ENCODE results near the gene LGALS9C. TPM values are rescaled to one million over a fixed set of nuclear protein-coding genes. Genes with fewer than 3 reads are reported as not detected.
"Not testable (repeated sequence)": the region's sequence is repeated elsewhere in the genome, so short reads cannot be mapped to it uniquely, and the experiment has no call there.

Gene LGALS9C
- polyA plus RNA-seq, 3 donors from 2014 or later: 15.0 to 23.7 (median 17.0) TPM

DNA sequence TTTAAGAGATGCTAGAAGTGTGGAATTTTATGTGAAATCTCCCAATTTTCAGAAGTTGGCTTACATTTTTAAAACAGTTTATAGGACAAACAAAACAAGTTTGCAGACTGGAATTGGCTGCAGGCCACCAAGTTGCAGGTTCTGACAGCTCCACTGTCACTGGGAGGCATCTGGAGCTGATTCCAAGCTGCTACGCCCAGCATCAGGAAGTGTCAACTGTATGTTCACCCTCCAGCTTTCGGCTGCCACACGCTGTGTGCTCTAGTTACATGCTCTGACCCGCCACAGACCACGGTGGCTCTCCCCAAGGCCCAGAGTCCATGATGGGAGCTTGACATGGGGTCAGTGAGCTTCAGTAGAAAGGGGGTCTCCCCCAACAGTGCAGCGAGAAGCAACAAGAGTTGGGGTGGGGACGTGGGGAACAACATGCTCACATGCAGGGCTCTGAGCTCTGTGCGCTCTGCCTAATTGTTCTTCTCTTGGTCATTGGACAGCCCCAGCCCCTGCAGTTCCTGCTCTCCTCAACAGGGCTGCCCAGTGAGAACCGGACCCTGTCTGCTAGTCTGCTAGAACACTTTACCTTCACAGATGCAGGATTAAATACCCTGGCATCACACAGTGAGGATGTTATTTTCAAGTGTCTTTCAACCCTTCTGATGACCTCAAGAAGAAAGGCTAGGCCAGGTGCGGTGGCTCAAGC, 8.0 kb upstream of the LGALS9C start:
- H3K36me3 Mint-ChIP-seq; H3K27ac Mint-ChIP-seq; H3K9me3 Mint-ChIP-seq; H3K4me3 Mint-ChIP-seq; H3K27me3 Mint-ChIP-seq (ENCODE audit: low read depth in 3 of 3); H3K4me1 Mint-ChIP-seq; DNase-seq: not testable (repeated sequence)

DNA sequence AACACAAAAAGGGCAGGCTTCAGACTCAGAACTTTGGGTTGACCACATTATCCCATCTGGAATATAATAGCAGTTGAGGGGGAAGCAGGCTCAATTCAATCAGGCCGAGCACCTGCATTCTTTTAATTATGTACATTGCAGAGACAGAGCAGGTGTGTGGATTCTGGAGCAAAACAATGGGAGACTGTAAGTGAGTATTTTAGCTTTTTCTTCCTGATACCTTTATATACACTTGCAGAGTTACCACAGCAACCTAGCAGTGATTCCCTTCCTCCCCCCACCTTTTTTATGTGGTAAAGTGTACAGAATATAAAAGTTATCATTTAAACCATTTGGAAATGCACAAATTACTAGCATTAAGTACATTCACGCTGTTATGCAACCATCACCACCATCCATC, 6.8 kb upstream of the LGALS9C start:
- not testable (repeated sequence) for H3K27me3 Mint-ChIP-seq (ENCODE audit: low read depth in 3 of 3); H3K36me3 Mint-ChIP-seq; DNase-seq; H3K9me3 Mint-ChIP-seq; H3K4me3 Mint-ChIP-seq
- Mint-ChIP-seq H3K4me1 (peaks cover 4 to 11% of the 10 kb centered on the region in 2 donors), H3K27ac (peak overlapping the region in 1 of 6 donors; percentile 30)

DNA sequence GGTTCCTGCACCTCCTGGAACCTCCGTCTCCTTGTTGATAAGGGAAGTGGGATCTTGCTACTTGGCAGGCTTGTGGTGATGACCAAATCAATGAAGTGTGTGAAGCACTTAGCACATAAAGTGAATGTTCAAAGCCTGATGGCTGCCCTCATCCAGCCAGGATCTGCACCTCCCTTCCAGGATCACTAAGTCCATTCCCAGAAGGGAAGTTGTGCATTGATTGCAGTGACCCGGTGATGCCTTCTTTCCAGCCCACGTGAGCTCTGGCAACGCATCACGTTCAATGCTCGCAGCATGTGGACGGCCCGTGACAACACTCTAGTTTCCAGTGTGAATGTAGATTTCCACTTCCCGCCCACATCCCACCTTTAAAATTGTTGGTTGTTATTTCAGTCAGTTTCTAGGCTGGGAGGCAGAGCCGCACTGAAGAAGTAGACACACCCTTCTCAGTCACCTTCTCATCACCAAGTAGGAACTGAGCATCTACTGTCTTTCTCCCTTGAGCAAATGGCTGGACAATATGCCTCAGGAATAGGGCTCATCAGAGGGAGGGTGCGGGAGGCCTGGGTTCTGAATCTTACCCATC, 6.2 kb upstream of the LGALS9C start:
- peaks cover 6 to 11% of the 10 kb centered on the region in 2 donors for H3K4me1 Mint-ChIP-seq
- H3K9me3 Mint-ChIP-seq; H3K27me3 Mint-ChIP-seq (ENCODE audit: low read depth in 3 of 3); H3K4me3 Mint-ChIP-seq; H3K36me3 Mint-ChIP-seq; DNase-seq; H3K27ac Mint-ChIP-seq: not testable (repeated sequence)

DNA sequence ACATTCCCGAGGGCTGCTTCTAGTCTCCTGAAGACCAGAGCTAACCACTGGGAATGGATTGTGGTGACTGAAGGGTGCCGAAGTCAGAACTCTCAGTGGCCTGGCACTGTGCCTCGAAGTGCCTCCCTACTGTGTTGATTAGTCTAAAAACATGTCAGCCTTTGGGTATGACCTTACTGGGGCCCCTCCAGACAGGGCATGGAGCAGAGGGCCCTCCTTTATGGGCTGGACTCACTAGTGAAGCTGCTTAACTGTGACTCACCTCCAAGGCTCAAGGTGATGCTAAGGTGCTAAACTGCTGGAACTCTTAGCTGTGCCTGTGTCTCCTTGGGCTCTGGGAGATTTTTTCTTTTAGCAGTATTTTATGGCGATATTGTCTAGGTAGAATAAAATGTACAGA, 2.6 kb upstream of the LGALS9C start:
- DNase-seq; H3K27me3 Mint-ChIP-seq (ENCODE audit: low read depth in 3 of 3); H3K4me3 Mint-ChIP-seq; H3K36me3 Mint-ChIP-seq; H3K9me3 Mint-ChIP-seq: not testable (repeated sequence)
- Mint-ChIP-seq H3K27ac (peak overlapping the region in 3 of 6 donors; percentile 87 to 95 (median 89)), H3K4me1 (peaks cover 6 to 21% of the 10 kb centered on the region in 2 donors)

DNA sequence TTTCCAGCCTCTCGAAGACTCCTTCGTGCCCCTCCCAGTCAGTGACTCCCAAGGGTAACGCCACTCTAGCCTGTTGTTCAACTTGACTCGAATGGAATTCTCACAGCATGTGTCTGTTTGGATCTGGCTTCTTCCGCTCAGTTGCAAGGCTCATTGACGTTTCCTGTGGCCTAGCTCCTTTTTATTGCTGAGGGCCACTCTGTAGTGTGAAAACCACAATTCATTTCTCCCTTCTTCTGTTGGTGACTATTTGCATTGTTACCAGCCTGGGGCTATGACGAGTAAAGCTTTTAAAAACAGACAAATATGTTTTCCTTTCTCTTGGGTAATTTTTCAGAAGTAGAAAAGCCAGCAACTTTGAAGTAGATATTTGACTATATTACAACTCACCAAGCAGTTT, 1.8 kb upstream of the LGALS9C start:
- not testable (repeated sequence) for H3K36me3 Mint-ChIP-seq; H3K9me3 Mint-ChIP-seq; H3K27me3 Mint-ChIP-seq (ENCODE audit: low read depth in 3 of 3)
- H3K4me3 Mint-ChIP-seq: peak overlapping the region in 4 of 5 donors; percentile 39 to 81 (median 56)
- peak overlapping the region in 5 of 6 donors; percentile 81 to 95 (median 89) for H3K27ac Mint-ChIP-seq
- H3K4me1 Mint-ChIP-seq: peaks cover 6 to 21% of the 10 kb centered on the region in 2 donors
- DNase-seq: peak; percentile 54 to 88 (median 67)

DNA sequence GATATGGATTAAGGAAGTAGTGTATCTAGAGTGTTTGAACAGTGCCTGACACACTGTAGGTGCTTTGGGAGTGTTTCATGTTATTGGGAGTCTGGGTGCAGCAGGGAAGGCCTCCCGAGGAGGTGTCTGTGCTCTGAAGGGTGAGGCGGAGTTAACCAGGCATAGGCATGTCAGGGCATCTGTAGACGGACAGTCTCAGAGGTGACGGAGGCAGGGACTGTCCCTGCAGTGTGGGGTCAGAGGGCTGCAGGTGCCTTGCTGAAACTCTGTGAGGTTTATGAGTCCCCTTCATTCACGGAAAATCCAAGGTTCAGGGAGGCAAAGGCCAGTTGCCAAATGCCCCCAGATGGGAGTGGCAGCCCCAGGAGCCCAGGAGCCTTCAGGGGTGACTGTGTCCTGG, 778 bp downstream of the LGALS9C start:
- not testable (repeated sequence) for H3K9me3 Mint-ChIP-seq; DNase-seq; H3K27me3 Mint-ChIP-seq (ENCODE audit: low read depth in 3 of 3); H3K36me3 Mint-ChIP-seq
- Mint-ChIP-seq H3K4me1 (peaks cover 6 to 21% of the 10 kb centered on the region in 2 donors), H3K27ac (peak overlapping the region in 2 of 6 donors; percentile 95 to 96), H3K4me3 (peak overlapping the region in 1 of 5 donors; percentile 94)

DNA sequence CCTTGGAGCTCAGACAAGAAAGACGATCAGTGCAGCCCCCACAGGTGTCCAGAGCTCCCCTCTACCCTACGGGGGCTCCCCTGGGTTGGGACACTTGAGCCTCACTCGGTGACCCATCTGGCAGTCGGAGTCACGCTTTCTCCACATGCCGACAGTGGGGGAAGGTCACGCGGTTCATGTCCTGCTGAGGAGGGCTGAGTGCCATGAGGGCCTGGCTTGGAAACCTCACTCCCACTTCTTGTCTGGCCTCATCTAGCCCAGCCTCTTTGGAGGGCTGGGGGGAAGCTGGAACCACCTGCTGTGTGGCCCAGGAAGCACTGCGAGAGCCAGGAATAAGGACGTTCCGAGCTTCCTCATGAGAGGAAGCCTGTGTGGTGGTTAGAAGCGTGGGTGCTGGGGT, 1.8 kb downstream of the LGALS9C start:
- not testable (repeated sequence) for H3K36me3 Mint-ChIP-seq; DNase-seq; H3K27ac Mint-ChIP-seq; H3K4me3 Mint-ChIP-seq; H3K27me3 Mint-ChIP-seq (ENCODE audit: low read depth in 3 of 3); H3K9me3 Mint-ChIP-seq
- H3K4me1 Mint-ChIP-seq: peaks cover 6 to 21% of the 10 kb centered on the region in 2 donors

DNA sequence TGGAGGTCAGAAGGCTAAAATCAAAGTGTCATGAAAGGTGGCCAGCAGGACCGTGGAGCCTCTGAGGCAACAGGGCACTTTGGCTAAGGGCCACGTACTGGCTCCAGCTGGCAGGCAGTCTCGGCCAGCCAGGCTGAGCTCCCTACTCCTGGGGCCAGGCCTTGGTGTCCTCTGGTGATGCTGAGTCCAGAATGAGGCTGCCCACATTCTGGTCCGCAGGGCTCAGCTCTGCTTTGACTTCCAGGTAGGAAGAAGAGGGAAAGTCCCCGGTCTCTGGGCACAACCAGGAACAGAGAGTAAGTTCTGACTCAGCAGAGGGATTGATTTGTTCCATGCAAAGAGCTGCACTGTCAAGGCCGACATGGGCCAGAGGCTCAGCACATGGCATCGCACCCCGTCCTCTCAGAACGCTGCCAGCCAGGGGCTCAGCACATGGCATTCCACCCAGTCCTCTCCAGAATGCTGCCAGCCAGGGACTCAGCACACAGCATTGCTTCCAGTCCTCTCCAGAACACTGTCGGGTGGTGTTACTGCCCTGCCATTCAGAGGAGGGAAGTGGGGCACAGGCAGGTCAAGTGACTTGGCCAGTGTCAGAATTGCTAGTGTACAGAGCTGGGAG, 2.5 kb downstream of the LGALS9C start:
- DNase-seq; H3K27me3 Mint-ChIP-seq (ENCODE audit: low read depth in 3 of 3); H3K36me3 Mint-ChIP-seq: not testable (repeated sequence)

DNA sequence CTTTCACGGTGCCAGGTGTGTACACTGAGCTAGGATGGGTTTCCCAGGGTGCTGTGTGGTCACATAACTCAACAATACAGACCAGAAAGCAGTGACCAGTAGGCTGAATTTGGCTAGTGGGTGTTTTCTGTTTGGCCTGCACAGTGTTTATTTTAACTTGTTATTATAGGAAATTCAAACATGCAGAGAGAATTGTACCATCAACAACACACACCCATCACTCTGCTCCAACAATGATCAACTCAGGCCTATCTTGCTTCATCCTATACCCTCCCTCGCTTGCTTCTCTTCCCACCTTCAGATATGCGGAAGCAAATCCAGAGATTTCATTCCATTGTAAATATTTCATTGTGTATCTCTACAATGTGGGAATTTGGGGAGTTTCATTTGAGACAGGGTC, 5.2 kb downstream of the LGALS9C start:
- not testable (repeated sequence) for H3K27me3 Mint-ChIP-seq (ENCODE audit: low read depth in 3 of 3); H3K4me1 Mint-ChIP-seq; H3K9me3 Mint-ChIP-seq; H3K27ac Mint-ChIP-seq; DNase-seq; H3K4me3 Mint-ChIP-seq; H3K36me3 Mint-ChIP-seq

More for the DNA sequence above, 2.5 kb downstream of the LGALS9C start:
- not testable (repeated sequence) for H3K4me3 Mint-ChIP-seq, H3K9me3 Mint-ChIP-seq, H3K27ac Mint-ChIP-seq
- peaks cover 6 to 21% of the 10 kb centered on the region in 2 donors for H3K4me1 Mint-ChIP-seq

DNA sequence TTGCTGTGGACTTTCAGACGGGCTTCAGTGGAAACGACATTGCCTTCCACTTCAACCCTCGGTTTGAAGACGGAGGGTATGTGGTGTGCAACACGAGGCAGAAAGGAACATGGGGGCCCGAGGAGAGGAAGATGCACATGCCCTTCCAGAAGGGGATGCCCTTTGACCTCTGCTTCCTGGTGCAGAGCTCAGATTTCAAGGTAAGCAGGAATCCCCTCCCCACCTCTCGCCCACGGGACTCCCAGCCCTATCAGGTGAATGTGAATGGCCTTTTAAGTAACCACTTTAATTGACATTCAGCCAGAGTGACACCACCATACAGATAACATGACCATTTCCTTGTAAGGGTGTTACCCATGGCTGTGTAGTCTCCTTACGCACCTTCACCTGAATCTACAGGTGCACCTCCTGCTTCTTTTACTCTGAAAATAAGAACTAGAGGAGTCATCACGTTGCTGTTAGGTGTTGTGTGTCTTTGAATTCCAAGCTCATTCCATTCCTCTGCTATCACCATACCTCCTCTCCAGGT, 9.4 kb downstream of the LGALS9C start:
- H3K4me3 Mint-ChIP-seq, H3K9me3 Mint-ChIP-seq, H3K36me3 Mint-ChIP-seq: not testable (repeated sequence)

DNA sequence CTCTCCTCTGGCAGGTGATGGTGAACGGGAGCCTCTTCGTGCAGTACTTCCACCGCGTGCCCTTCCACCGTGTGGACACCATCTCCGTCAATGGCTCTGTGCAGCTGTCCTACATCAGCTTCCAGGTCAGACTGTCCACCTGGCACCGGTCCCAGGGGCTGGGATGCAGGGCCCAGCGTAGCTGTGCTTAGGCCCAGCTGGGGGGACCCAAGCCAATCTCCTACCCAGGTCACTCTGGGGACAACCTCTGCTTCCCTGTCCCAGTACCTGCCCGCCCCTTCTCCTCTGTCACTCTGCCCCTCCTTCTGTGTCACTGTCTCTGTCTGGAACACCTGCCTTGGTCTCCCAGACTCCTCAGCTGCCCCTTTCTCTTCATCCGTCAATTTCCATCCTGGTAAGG, 11.0 kb downstream of the LGALS9C start:
- DNase-seq; H3K4me1 Mint-ChIP-seq; H3K27me3 Mint-ChIP-seq (ENCODE audit: low read depth in 3 of 3); H3K27ac Mint-ChIP-seq; H3K9me3 Mint-ChIP-seq; H3K36me3 Mint-ChIP-seq; H3K4me3 Mint-ChIP-seq: not testable (repeated sequence)

More for the DNA sequence above, 9.4 kb downstream of the LGALS9C start:
- H3K27me3 Mint-ChIP-seq (ENCODE audit: low read depth in 3 of 3); DNase-seq; H3K4me1 Mint-ChIP-seq; H3K27ac Mint-ChIP-seq: not testable (repeated sequence)

DNA sequence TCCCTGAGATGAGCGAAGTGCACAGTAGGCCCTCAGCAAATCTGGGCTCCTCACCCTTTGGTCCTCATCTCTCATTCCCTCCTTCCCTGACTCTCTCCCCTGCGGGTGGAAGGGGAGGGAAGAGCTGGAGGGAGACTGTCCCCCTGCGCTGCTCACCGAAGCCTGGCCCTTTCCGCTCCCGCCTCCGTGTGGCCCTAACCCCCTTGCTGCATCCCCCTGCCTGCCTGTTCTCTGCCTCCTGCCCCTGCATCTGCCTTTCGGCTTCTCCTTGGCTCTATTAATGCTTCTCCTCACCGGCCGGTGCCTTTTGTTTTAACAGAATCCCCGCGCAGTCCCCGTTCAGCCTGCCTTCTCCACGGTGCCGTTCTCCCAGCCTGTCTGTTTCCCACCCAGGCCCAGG, 12.0 kb downstream of the LGALS9C start:
- not testable (repeated sequence) for H3K27me3 Mint-ChIP-seq (ENCODE audit: low read depth in 3 of 3); H3K4me3 Mint-ChIP-seq; H3K27ac Mint-ChIP-seq; DNase-seq; H3K36me3 Mint-ChIP-seq; H3K4me1 Mint-ChIP-seq; H3K9me3 Mint-ChIP-seq

DNA sequence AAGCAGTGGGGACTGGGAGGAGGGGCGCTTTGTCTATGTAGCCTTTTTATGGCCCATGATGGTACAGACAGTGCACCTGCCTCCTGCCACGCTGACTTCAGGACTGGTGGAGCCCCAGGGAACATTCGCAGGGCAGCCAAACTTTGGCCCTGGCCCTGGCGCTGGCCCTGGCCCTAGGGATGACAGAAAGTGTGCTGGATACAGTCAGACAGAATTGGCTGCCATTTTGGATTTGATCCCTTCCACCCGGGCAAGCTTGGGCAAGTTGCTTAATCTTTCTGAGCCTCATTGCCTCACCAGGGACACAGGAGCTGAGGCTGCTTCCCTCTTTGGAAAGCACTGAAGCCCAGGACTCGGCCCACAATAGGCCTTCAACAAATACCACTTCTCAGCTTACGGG, 13.4 kb downstream of the LGALS9C start:
- not testable (repeated sequence) for H3K27me3 Mint-ChIP-seq (ENCODE audit: low read depth in 3 of 3); H3K9me3 Mint-ChIP-seq; H3K36me3 Mint-ChIP-seq; H3K4me3 Mint-ChIP-seq; H3K27ac Mint-ChIP-seq; DNase-seq; H3K4me1 Mint-ChIP-seq

DNA sequence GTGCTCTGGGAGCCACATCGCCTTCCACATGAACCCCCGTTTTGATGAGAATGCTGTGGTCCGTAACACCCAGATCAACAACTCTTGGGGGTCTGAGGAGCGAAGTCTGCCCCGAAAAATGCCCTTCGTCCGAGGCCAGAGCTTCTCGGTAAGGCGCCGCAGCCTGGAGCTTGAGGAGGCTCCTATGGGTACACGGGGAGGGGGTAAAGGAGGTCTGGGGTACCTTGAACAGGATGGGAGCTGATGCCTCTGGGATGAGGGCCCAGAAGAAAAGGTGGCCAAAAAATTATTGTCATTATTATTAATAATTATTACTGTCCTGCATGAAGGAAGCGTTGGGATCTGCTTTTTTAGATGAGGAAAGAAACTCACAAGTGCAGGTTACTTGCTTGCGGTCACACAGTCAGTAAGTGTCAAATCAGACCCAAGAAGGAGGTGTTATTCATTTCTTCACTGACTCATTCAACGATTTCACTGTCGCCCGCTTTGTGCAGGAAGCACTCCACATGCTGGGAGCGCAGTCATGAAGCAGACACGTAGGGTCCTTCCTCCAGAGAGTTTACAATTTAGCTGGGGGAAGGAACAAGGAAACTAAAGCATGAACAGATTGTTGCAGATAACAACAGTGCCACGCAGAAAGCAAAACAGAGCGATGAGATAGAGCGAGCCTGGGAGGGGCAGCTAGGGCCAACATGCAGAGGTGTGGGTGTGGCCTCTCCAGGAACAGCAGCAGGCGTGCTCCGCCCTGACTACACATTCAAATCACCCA, 16.3 kb downstream of the LGALS9C start:
- DNase-seq: peak in 1 of 3 donors; percentile 40
- not testable (repeated sequence) for H3K27me3 Mint-ChIP-seq (ENCODE audit: low read depth in 3 of 3); H3K4me1 Mint-ChIP-seq; H3K36me3 Mint-ChIP-seq; H3K9me3 Mint-ChIP-seq
- Mint-ChIP-seq H3K4me3 (peak overlapping the region in 2 of 5 donors; percentile 68 to 72), H3K27ac (peak overlapping the region in 1 of 6 donors; percentile 74)
